ENCODE data around the gene DGUOK. TPM values are rescaled to one million over a fixed set of nuclear protein-coding genes. Genes with fewer than 3 reads are reported as not detected.
"Not testable (repeated sequence)": the region's sequence is repeated elsewhere in the genome, so short reads cannot be mapped to it uniquely, and the experiment has no call there.

DGUOK gene
- total RNA-seq, 4 donors from 2014 or later, result 10.2 to 25.2 (median 20.3) TPM

GRCh38 chr2:73937103-73937885 lies 10.6 kb downstream of the DGUOK start:
- DNase-seq, result no peak

GRCh38 chr2:73937899-73938298 lies 11.2 kb downstream of the DGUOK start:
- DNase-seq, result no peak
- TF ChIP-seq CTCF (IDR thresholded peaks at IDR 0.05 in 4 of 5, conservative IDR thresholded peaks at IDR 0.05 in 1 of 5), result no peak

More at GRCh38 chr2:73937103-73937885, 10.6 kb downstream of the DGUOK start:
- TF ChIP-seq CTCF (IDR thresholded peaks at IDR 0.05 in 4 of 5, conservative IDR thresholded peaks at IDR 0.05 in 1 of 5) (no peak), POLR2A (IDR thresholded peaks at IDR 0.05) (no peak)
- intact Hi-C loops (cut with DNase I; ENCODE audit: low total_unique reads) (no loop called here), in situ Hi-C loops (cut with MboI; ENCODE audit: low sequenced_read_pairs in 4 of 4) (no loop called here)
- H3K4me3 ChIP-seq, result no peak overlapping the region
- no peak overlapping the region for H3K27ac ChIP-seq
- H3K9me3 ChIP-seq, result no peaks in the 10 kb centered on the region
- no peaks in the 10 kb centered on the region for H3K27me3 ChIP-seq
- H3K4me1 ChIP-seq, result peaks cover 4 to 8% of the 10 kb centered on the region in 2 donors
- no peaks in the 10 kb centered on the region for H3K36me3 ChIP-seq
- no peak for ATAC-seq

GRCh38 chr2:73938718-73939352 lies 12.2 kb downstream of the DGUOK start:
- Histone ChIP-seq H3K9me3 (no peaks in the 10 kb centered on the region), H3K27me3 (no peaks in the 10 kb centered on the region), H3K4me3 (no peak overlapping the region), H3K36me3 (no peaks in the 10 kb centered on the region), H3K4me1 (peaks cover 4 to 8% of the 10 kb centered on the region in 2 donors), H3K27ac (no peak overlapping the region)
- intact Hi-C loops (cut with DNase I; ENCODE audit: low total_unique reads), result no loop called here
- in situ Hi-C loops (cut with MboI; ENCODE audit: low sequenced_read_pairs in 4 of 4), result no loop called here
- ATAC-seq (no peak), DNase-seq (no peak)
- no peak for TF ChIP-seq CTCF (IDR thresholded peaks at IDR 0.05 in 4 of 5, conservative IDR thresholded peaks at IDR 0.05 in 1 of 5)
- TF ChIP-seq POLR2A (IDR thresholded peaks at IDR 0.05), result no peak

More at GRCh38 chr2:73937899-73938298, 11.2 kb downstream of the DGUOK start:
- intact Hi-C loops (cut with DNase I; ENCODE audit: low total_unique reads), result no loop called here
- Histone ChIP-seq H3K4me3 (no peak overlapping the region), H3K36me3 (no peaks in the 10 kb centered on the region), H3K27me3 (no peaks in the 10 kb centered on the region), H3K27ac (no peak overlapping the region), H3K9me3 (no peaks in the 10 kb centered on the region), H3K4me1 (peaks cover 4 to 8% of the 10 kb centered on the region in 2 donors)
- in situ Hi-C loops (cut with MboI; ENCODE audit: low sequenced_read_pairs in 4 of 4), result no loop called here
- no peak for ATAC-seq

GRCh38 chr2:73939419-73939818 lies 12.7 kb downstream of the DGUOK start:
- no peak overlapping the region for H3K4me3 ChIP-seq
- H3K36me3 ChIP-seq, result no peaks in the 10 kb centered on the region
- in situ Hi-C loops (cut with MboI; ENCODE audit: low sequenced_read_pairs in 4 of 4) (no loop called here), intact Hi-C loops (cut with DNase I; ENCODE audit: low total_unique reads) (no loop called here)
- DNase-seq, result peak in 1 of 2 donors; percentile 50
- peak overlapping the region in 1 of 4 donors; percentile 21 for H3K27ac ChIP-seq
- H3K4me1 ChIP-seq, result peaks cover 4 to 8% of the 10 kb centered on the region in 2 donors
- no peaks in the 10 kb centered on the region for H3K9me3 ChIP-seq
- H3K27me3 ChIP-seq, result no peaks in the 10 kb centered on the region
- ATAC-seq, result peak; percentile 79 to 93
- TF ChIP-seq POLR2A (IDR thresholded peaks at IDR 0.05), result no peak
- peak in 1 of 5 experiments; percentile 15 for TF ChIP-seq CTCF (IDR thresholded peaks at IDR 0.05 in 4 of 5, conservative IDR thresholded peaks at IDR 0.05 in 1 of 5)

- H3K27me3 ChIP-seq; H3K9me3 ChIP-seq; H3K4me1 ChIP-seq; DNase-seq; in situ Hi-C loops (cut with MboI; ENCODE audit: low sequenced_read_pairs in 4 of 4); H3K36me3 ChIP-seq; H3K27ac ChIP-seq; H3K4me3 ChIP-seq; ATAC-seq; intact Hi-C loops (cut with DNase I; ENCODE audit: low total_unique reads): not testable (repeated sequence)
These were observed 13.4 kb downstream of the DGUOK start for GRCh38 chr2:73940066-73940465.
